Gastrocnemius medialis (tissue), 4 donors: ENCODE measurements around the gene FBLIM1.

Experiments
- POLR2A ChIP-seq, 2 donors: fragments of 450-650 bp; IDR thresholded peaks; one replicate each; pipeline ENCODE4 v1.6.1; 2017; ENCODE audit warnings: antibody characterized with exemption in 2 of 2, mild to moderate bottlenecking in 2 of 2, moderate library complexity in 2 of 2
- TF ChIP-seq, protein P1 (sequence below), 5 experiments: fragments of 450-650 bp in 3 of 5; fragments of 200-600 bp in 2 of 5; sonication (generic) in 2 of 5; IDR thresholded peaks in 4 of 5; conservative IDR thresholded peaks in 1 of 5; 1 replicate in 4 of 5; 2 replicates in 1 of 5; pipeline ENCODE4 v1.5.1; 2016 to 2019; ENCODE audit warnings: antibody characterized with exemption in 5 of 5, mild to moderate bottlenecking in 3 of 5, moderate library complexity in 3 of 5

DNA sequence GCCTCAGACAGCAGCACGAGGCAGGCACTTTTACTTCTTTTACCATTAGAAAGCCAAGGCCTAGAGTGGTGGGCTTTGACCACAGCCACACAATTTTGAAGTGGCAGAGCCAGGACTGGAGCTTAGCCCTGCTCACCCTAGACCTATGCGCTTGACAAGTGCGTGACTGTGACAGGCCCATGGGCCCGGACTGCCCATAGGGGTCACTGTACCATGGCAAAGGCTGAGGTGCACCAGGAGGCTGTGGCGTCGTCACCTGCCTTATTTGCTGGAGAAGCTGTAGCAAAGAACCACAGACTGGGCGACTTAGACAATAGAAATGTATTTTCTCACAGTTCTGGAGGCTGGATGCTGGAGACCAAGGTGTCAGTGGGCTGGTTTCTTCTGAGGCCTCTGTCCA lies 18.9 kb upstream of the FBLIM1 start:
- TF ChIP-seq, protein P1, sequence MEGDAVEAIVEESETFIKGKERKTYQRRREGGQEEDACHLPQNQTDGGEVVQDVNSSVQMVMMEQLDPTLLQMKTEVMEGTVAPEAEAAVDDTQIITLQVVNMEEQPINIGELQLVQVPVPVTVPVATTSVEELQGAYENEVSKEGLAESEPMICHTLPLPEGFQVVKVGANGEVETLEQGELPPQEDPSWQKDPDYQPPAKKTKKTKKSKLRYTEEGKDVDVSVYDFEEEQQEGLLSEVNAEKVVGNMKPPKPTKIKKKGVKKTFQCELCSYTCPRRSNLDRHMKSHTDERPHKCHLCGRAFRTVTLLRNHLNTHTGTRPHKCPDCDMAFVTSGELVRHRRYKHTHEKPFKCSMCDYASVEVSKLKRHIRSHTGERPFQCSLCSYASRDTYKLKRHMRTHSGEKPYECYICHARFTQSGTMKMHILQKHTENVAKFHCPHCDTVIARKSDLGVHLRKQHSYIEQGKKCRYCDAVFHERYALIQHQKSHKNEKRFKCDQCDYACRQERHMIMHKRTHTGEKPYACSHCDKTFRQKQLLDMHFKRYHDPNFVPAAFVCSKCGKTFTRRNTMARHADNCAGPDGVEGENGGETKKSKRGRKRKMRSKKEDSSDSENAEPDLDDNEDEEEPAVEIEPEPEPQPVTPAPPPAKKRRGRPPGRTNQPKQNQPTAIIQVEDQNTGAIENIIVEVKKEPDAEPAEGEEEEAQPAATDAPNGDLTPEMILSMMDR (IDR thresholded peaks at IDR 0.05 in 4 of 5, conservative IDR thresholded peaks at IDR 0.05 in 1 of 5), result peak in 1 of 5 experiments; percentile 22
- TF ChIP-seq POLR2A (IDR thresholded peaks at IDR 0.05), result no peak
